GM18526 (cell line): ENCODE data around the gene HMGCL.
A peak's percentile ranks its signal among the peaks of the same experiment; 100 is the strongest.

Experiments used
- POLR2A ChIP-seq: IDR thresholded peaks from 3 replicates; pipeline ENCODE4 v1.6.1; 2011; ENCODE audit not compliant: insufficient read length; ENCODE audit errors: extremely low read depth

The HMGCL gene

GRCh38 chr1:23791516-23792047 is 33.6 kb downstream of the HMGCL start:
- TF ChIP-seq POLR2A: no peak

- peak; percentile 73 for TF ChIP-seq POLR2A
Measured at GRCh38 chr1:23790696-23791515, 34.3 kb downstream of the HMGCL start, which contains the start of gene LYPLA2. TSS of gene LYPLA2 (plus strand) at chr1:23791145. CDS start at chr1:23792683, 1,538 bp downstream.

GRCh38 chr1:23788695-23789094 is 36.5 kb downstream of the HMGCL start:
- TF ChIP-seq POLR2A: no peak

GRCh38 chr1:23787701-23788100 is 37.5 kb downstream of the HMGCL start:
- TF ChIP-seq POLR2A: no peak

GRCh38 chr1:23784846-23785245 is 40.4 kb downstream of the HMGCL start:
- no peak for TF ChIP-seq POLR2A

GRCh38 chr1:23779826-23780371 is 45.3 kb downstream of the HMGCL start:
- no peak for TF ChIP-seq POLR2A

GRCh38 chr1:23777979-23778814 is 47.0 kb downstream of the HMGCL start, which contains the start of gene PITHD1:
TSS of gene PITHD1 (plus strand) at chr1:23778418. CDS start at chr1:23778516, 98 bp downstream.
- peak; percentile 97 for TF ChIP-seq POLR2A

- no peak for TF ChIP-seq POLR2A
Measured at GRCh38 chr1:23776217-23776616, 49.0 kb downstream of the HMGCL start.

GRCh38 chr1:23774174-23774880 is 50.9 kb downstream of the HMGCL start:
- TF ChIP-seq POLR2A: no peak

- TF ChIP-seq POLR2A: no peak
Measured at GRCh38 chr1:23772854-23773242, 52.4 kb downstream of the HMGCL start.

GRCh38 chr1:23772049-23772853 is 53.0 kb downstream of the HMGCL start:
- no peak for TF ChIP-seq POLR2A

- TF ChIP-seq POLR2A: no peak
Measured at GRCh38 chr1:23768733-23769132, 56.5 kb downstream of the HMGCL start.

- no peak for TF ChIP-seq POLR2A
Measured at GRCh38 chr1:23763041-23763577, 62.1 kb downstream of the HMGCL start.

GRCh38 chr1:23759277-23759676 is 66.0 kb downstream of the HMGCL start:
- no peak for TF ChIP-seq POLR2A
